SK-N-SH treated with all-trans-retinoic acid at 6 μM for 48 hours (cell line): ENCODE measurements around the gene PRMT9.

Experiments used
- ATAC-seq: fragments of 200-7000 bp; cut with Tn5 transposase; 3 replicates; pipeline ENCODE4 v1.9.1; 2020; ENCODE audit warnings: mild to moderate bottlenecking, moderate library complexity
- ARNTL ChIP-seq: fragments of 450-650 bp; formaldehyde crosslinking; IDR thresholded peaks from 2 replicates; pipeline ENCODE4 v1.5.0; 2020; ENCODE audit warnings: low read depth, mild to moderate bottlenecking, moderate library complexity, borderline replicate concordance
- BACH2 ChIP-seq: fragments of 250-450 bp; sonication (Bioruptor Pico); IDR thresholded peaks from 2 replicates; pipeline ENCODE4 v1.9.0; 2021; ENCODE audit warnings: mild to moderate bottlenecking, borderline replicate concordance
- CREB5 ChIP-seq: fragments of 250-450 bp; sonication (Bioruptor Pico); IDR thresholded peaks from 2 replicates; pipeline ENCODE4 v1.5.1; 2020; ENCODE audit warnings: low read depth, mild to moderate bottlenecking, moderate library complexity
- CSDC2 ChIP-seq: fragments of 250-450 bp; sonication (Bioruptor Pico); IDR thresholded peaks from 2 replicates; pipeline ENCODE4 v1.5.0; 2020; ENCODE audit warnings: mild to moderate bottlenecking, moderate library complexity
- CSRNP3 ChIP-seq: fragments of 250-450 bp; sonication (Bioruptor Pico); IDR thresholded peaks from 2 replicates; pipeline ENCODE4 v1.5.1; 2021; ENCODE audit warnings: mild to moderate bottlenecking, moderate library complexity
- ESRRG ChIP-seq: fragments of 250-450 bp; sonication (Bioruptor Pico); IDR thresholded peaks from 2 replicates; pipeline ENCODE4 v1.6.1; 2021; ENCODE audit warnings: mild to moderate bottlenecking
- GLIS3 ChIP-seq: fragments of 250-450 bp; sonication (Bioruptor Pico); IDR thresholded peaks from 2 replicates; pipeline ENCODE4 v1.5.0; 2020; ENCODE audit warnings: mild to moderate bottlenecking, moderate library complexity
- ISL1 ChIP-seq: fragments of 250-450 bp; sonication (Bioruptor Pico); IDR thresholded peaks from 2 replicates; pipeline ENCODE4 v2.1.2; 2022; ENCODE audit warnings: mild to moderate bottlenecking, moderate library complexity
- OSR1 ChIP-seq: fragments of 250-450 bp; sonication (Bioruptor Pico); IDR thresholded peaks from 2 replicates; pipeline ENCODE4 v1.8.0; 2022; ENCODE audit warnings: moderate library complexity, mild to moderate bottlenecking, inconsistent platforms
- POU6F1 ChIP-seq: fragments of 250-450 bp; sonication (Bioruptor Pico); IDR thresholded peaks from 2 replicates; pipeline ENCODE4 v1.8.0; 2021; ENCODE audit warnings: low read depth, mild to moderate bottlenecking, moderate library complexity, borderline replicate concordance
- PPARA ChIP-seq: fragments of 250-450 bp; sonication (Bioruptor Pico); IDR thresholded peaks from 2 replicates; pipeline ENCODE4 v1.5.0; 2020; ENCODE audit warnings: mild to moderate bottlenecking, borderline replicate concordance
- RARB ChIP-seq: fragments of 250-450 bp; sonication (Bioruptor Pico); IDR thresholded peaks from 2 replicates; pipeline ENCODE4 v1.8.0; 2021; ENCODE audit warnings: mild to moderate bottlenecking, moderate library complexity
- SNAI2 ChIP-seq: fragments of 250-450 bp; sonication (Bioruptor Pico); IDR thresholded peaks from 2 replicates; pipeline ENCODE4 v1.5.0; 2020; ENCODE audit warnings: mild to moderate bottlenecking, moderate library complexity
- TCF4 ChIP-seq: fragments of 250-450 bp; sonication (Bioruptor Pico); IDR thresholded peaks from 2 replicates; pipeline ENCODE4 v1.8.0; 2021; ENCODE audit warnings: mild to moderate bottlenecking, moderate library complexity, borderline replicate concordance
- TOX ChIP-seq: fragments of 250-450 bp; sonication (Bioruptor Pico); IDR thresholded peaks from 2 replicates; pipeline ENCODE4 v1.8.0; 2021; ENCODE audit warnings: mild to moderate bottlenecking, moderate library complexity, borderline replicate concordance
- ZC3H10 ChIP-seq: fragments of 250-450 bp; sonication (Bioruptor Pico); IDR thresholded peaks from 2 replicates; pipeline ENCODE4 v1.5.1; 2021; ENCODE audit warnings: mild to moderate bottlenecking, moderate library complexity
- ZFP3 ChIP-seq: fragments of 250-450 bp; sonication (Bioruptor Pico); IDR thresholded peaks from 2 replicates; pipeline ENCODE4 v1.5.0; 2020; ENCODE audit warnings: mild to moderate bottlenecking, moderate library complexity
- ZFP30 ChIP-seq: fragments of 450-650 bp; formaldehyde crosslinking; IDR thresholded peaks from 2 replicates; pipeline ENCODE4 v1.5.0; 2022; ENCODE audit warnings: mild to moderate bottlenecking, moderate library complexity
- ZNF565 ChIP-seq: fragments of 450-650 bp; formaldehyde crosslinking; conservative IDR thresholded peaks from 2 replicates; pipeline ENCODE4 v1.5.0; 2020; ENCODE audit warnings: low read depth, mild to moderate bottlenecking, moderate library complexity
- ZNF70 ChIP-seq: fragments of 450-650 bp; formaldehyde crosslinking; IDR thresholded peaks from 2 replicates; pipeline ENCODE4 v1.5.0; 2020; ENCODE audit warnings: mild to moderate bottlenecking, moderate library complexity
- ZNF8 ChIP-seq: fragments of 450-650 bp; formaldehyde crosslinking; IDR thresholded peaks from 2 replicates; pipeline ENCODE4 v1.5.0; 2020; ENCODE audit warnings: mild to moderate bottlenecking, moderate library complexity
- TF ChIP-seq, protein P1 (sequence below): fragments of 250-450 bp; sonication (Bioruptor Pico); IDR thresholded peaks from 2 replicates; pipeline ENCODE4 v1.8.0; 2020; ENCODE audit warnings: mild to moderate bottlenecking, moderate library complexity, borderline replicate concordance
- TF ChIP-seq, protein P2 (sequence below): fragments of 250-450 bp; sonication (Bioruptor Pico); IDR thresholded peaks from 2 replicates; pipeline ENCODE4 v1.5.0; 2020; ENCODE audit warnings: mild to moderate bottlenecking, moderate library complexity

The PRMT9 gene

DNA sequence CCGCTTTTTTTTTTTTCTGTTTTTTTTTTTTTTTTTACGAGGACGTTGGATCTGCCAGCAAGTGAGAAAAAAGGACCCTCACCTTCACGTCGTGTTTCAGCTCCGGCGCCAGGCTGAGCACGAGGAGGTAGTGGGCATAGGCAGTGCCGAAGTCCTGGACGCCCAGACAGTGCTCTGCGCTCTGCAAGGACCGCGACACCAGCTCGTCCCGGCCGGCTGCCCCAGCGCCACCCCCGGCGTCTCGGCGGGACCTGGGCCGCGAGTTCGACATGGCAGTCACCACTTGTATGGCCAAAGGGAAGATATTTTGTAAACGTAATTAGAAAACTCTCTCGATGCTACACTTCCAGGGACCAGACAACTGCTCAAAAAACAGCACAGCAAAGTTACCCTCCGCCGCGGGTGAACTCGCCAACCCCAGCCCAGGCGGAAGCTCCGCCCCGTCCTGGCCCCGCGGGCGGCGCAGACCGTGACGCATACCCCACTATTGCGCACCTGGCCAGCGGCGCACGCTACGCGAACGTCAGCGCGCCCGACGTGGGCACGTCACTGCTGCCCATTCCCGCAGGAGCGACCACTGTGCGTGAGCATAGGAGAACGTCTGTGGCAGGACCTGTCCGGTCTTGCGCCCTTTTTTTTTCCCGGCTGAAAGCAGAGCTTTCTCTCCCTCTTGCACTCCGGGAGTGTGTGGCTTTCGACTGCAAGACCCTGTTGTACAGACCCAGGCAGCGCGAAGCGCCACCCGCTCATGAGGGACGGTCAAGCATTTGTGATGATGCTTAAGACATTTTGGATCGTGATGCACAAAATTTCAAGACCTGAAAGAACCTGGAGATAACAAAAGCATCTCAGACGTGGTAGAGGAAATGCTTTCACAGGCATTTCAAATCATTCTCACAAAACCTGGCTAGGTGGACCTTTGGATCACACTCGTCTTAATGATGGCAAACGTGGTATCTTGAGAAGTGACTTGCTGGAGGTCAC lies at the start of gene PRMT9:
PRMT9 (minus strand) TSS at position 447 of the 984 bp plus-strand sequence; CDS start at position 271, 176 bp downstream.
- ATAC-seq: peak; percentile 98
- TF ChIP-seq BACH2: no peak
- no peak for TF ChIP-seq ZNF565 (CRISPR knock-in tag)
- TF ChIP-seq OSR1 (CRISPR knock-in tag): no peak
- no peak for TF ChIP-seq ZNF8 (CRISPR knock-in tag)
- TF ChIP-seq CSRNP3 (CRISPR knock-in tag): no peak
- no peak for TF ChIP-seq RARB
- TF ChIP-seq TOX (CRISPR knock-in tag): peak; percentile 41; the same call in 1 of the 2 replicates
- TF ChIP-seq CSDC2 (CRISPR knock-in tag): peak; percentile 35; the same call in 1 of the 2 replicates
- no peak for TF ChIP-seq ESRRG (CRISPR knock-in tag)
- no peak for TF ChIP-seq ISL1 (CRISPR knock-in tag)
- TF ChIP-seq, protein P1, sequence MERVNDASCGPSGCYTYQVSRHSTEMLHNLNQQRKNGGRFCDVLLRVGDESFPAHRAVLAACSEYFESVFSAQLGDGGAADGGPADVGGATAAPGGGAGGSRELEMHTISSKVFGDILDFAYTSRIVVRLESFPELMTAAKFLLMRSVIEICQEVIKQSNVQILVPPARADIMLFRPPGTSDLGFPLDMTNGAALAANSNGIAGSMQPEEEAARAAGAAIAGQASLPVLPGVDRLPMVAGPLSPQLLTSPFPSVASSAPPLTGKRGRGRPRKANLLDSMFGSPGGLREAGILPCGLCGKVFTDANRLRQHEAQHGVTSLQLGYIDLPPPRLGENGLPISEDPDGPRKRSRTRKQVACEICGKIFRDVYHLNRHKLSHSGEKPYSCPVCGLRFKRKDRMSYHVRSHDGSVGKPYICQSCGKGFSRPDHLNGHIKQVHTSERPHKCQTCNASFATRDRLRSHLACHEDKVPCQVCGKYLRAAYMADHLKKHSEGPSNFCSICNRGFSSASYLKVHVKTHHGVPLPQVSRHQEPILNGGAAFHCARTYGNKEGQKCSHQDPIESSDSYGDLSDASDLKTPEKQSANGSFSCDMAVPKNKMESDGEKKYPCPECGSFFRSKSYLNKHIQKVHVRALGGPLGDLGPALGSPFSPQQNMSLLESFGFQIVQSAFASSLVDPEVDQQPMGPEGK (CRISPR knock-in tag): no peak
- no peak for TF ChIP-seq PPARA (CRISPR knock-in tag)
- no peak for TF ChIP-seq CREB5 (CRISPR knock-in tag)
- TF ChIP-seq ARNTL (CRISPR knock-in tag): no peak
- TF ChIP-seq POU6F1 (CRISPR knock-in tag): no peak
- no peak for TF ChIP-seq GLIS3 (CRISPR knock-in tag)
- TF ChIP-seq ZFP3 (CRISPR knock-in tag): 0 out of 2 replicates have a peak, but pooled peaks have one; percentile 50
- TF ChIP-seq ZFP30: no peak
- TF ChIP-seq TCF4 (CRISPR knock-in tag): no peak; the same call in 1 of the 2 replicates
- TF ChIP-seq, protein P2, sequence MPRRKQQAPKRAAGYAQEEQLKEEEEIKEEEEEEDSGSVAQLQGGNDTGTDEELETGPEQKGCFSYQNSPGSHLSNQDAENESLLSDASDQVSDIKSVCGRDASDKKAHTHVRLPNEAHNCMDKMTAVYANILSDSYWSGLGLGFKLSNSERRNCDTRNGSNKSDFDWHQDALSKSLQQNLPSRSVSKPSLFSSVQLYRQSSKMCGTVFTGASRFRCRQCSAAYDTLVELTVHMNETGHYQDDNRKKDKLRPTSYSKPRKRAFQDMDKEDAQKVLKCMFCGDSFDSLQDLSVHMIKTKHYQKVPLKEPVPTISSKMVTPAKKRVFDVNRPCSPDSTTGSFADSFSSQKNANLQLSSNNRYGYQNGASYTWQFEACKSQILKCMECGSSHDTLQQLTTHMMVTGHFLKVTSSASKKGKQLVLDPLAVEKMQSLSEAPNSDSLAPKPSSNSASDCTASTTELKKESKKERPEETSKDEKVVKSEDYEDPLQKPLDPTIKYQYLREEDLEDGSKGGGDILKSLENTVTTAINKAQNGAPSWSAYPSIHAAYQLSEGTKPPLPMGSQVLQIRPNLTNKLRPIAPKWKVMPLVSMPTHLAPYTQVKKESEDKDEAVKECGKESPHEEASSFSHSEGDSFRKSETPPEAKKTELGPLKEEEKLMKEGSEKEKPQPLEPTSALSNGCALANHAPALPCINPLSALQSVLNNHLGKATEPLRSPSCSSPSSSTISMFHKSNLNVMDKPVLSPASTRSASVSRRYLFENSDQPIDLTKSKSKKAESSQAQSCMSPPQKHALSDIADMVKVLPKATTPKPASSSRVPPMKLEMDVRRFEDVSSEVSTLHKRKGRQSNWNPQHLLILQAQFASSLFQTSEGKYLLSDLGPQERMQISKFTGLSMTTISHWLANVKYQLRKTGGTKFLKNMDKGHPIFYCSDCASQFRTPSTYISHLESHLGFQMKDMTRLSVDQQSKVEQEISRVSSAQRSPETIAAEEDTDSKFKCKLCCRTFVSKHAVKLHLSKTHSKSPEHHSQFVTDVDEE (CRISPR knock-in tag): 0 out of 2 replicates have a peak, but pooled peaks have one; percentile 24
- no peak for TF ChIP-seq ZNF70 (CRISPR knock-in tag)
- no peak for TF ChIP-seq SNAI2 (CRISPR knock-in tag)
- TF ChIP-seq ZC3H10 (CRISPR knock-in tag): no peak; the same call in 1 of the 2 replicates
